SK-N-SH treated with all-trans-retinoic acid at 6 μM for 48 hours (cell line): ENCODE measurements around the gene TUBA1C.
"Not testable (repeated sequence)": the region's sequence is repeated elsewhere in the genome, so short reads cannot be mapped to it uniquely, and the experiment has no call there.

ENCODE experiments used
- ATAC-seq: fragments of 200-7000 bp; cut with Tn5 transposase; 3 replicates; pipeline ENCODE4 v1.9.1; 2020; ENCODE audit warnings: mild to moderate bottlenecking, moderate library complexity
- ARNTL ChIP-seq: fragments of 450-650 bp; formaldehyde crosslinking; IDR thresholded peaks from 2 replicates; pipeline ENCODE4 v1.5.0; 2020; ENCODE audit warnings: low read depth, mild to moderate bottlenecking, moderate library complexity, borderline replicate concordance
- BACH2 ChIP-seq: fragments of 250-450 bp; sonication (Bioruptor Pico); IDR thresholded peaks from 2 replicates; pipeline ENCODE4 v1.9.0; 2021; ENCODE audit warnings: mild to moderate bottlenecking, borderline replicate concordance
- CSDC2 ChIP-seq: fragments of 250-450 bp; sonication (Bioruptor Pico); IDR thresholded peaks from 2 replicates; pipeline ENCODE4 v1.5.0; 2020; ENCODE audit warnings: mild to moderate bottlenecking, moderate library complexity
- CSRNP3 ChIP-seq: fragments of 250-450 bp; sonication (Bioruptor Pico); IDR thresholded peaks from 2 replicates; pipeline ENCODE4 v1.5.1; 2021; ENCODE audit warnings: mild to moderate bottlenecking, moderate library complexity
- ESRRG ChIP-seq: fragments of 250-450 bp; sonication (Bioruptor Pico); IDR thresholded peaks from 2 replicates; pipeline ENCODE4 v1.6.1; 2021; ENCODE audit warnings: mild to moderate bottlenecking
- GLIS3 ChIP-seq: fragments of 250-450 bp; sonication (Bioruptor Pico); IDR thresholded peaks from 2 replicates; pipeline ENCODE4 v1.5.0; 2020; ENCODE audit warnings: mild to moderate bottlenecking, moderate library complexity
- ISL1 ChIP-seq: fragments of 250-450 bp; sonication (Bioruptor Pico); IDR thresholded peaks from 2 replicates; pipeline ENCODE4 v2.1.2; 2022; ENCODE audit warnings: mild to moderate bottlenecking, moderate library complexity
- OSR1 ChIP-seq: fragments of 250-450 bp; sonication (Bioruptor Pico); IDR thresholded peaks from 2 replicates; pipeline ENCODE4 v1.8.0; 2022; ENCODE audit warnings: moderate library complexity, mild to moderate bottlenecking, inconsistent platforms
- PATZ1 ChIP-seq: fragments of 250-450 bp; sonication (Bioruptor Pico); IDR thresholded peaks from 2 replicates; pipeline ENCODE4 v1.8.0; 2020; ENCODE audit warnings: mild to moderate bottlenecking, moderate library complexity, borderline replicate concordance
- POU6F1 ChIP-seq: fragments of 250-450 bp; sonication (Bioruptor Pico); IDR thresholded peaks from 2 replicates; pipeline ENCODE4 v1.8.0; 2021; ENCODE audit warnings: low read depth, mild to moderate bottlenecking, moderate library complexity, borderline replicate concordance
- PPARA ChIP-seq: fragments of 250-450 bp; sonication (Bioruptor Pico); IDR thresholded peaks from 2 replicates; pipeline ENCODE4 v1.5.0; 2020; ENCODE audit warnings: mild to moderate bottlenecking, borderline replicate concordance
- RARB ChIP-seq: fragments of 250-450 bp; sonication (Bioruptor Pico); IDR thresholded peaks from 2 replicates; pipeline ENCODE4 v1.8.0; 2021; ENCODE audit warnings: mild to moderate bottlenecking, moderate library complexity
- SNAI2 ChIP-seq: fragments of 250-450 bp; sonication (Bioruptor Pico); IDR thresholded peaks from 2 replicates; pipeline ENCODE4 v1.5.0; 2020; ENCODE audit warnings: mild to moderate bottlenecking, moderate library complexity
- TCF4 ChIP-seq: fragments of 250-450 bp; sonication (Bioruptor Pico); IDR thresholded peaks from 2 replicates; pipeline ENCODE4 v1.8.0; 2021; ENCODE audit warnings: mild to moderate bottlenecking, moderate library complexity, borderline replicate concordance
- TOX ChIP-seq: fragments of 250-450 bp; sonication (Bioruptor Pico); IDR thresholded peaks from 2 replicates; pipeline ENCODE4 v1.8.0; 2021; ENCODE audit warnings: mild to moderate bottlenecking, moderate library complexity, borderline replicate concordance
- TSHZ2 ChIP-seq: fragments of 250-450 bp; sonication (Bioruptor Pico); IDR thresholded peaks from 2 replicates; pipeline ENCODE4 v1.5.0; 2020; ENCODE audit warnings: mild to moderate bottlenecking, moderate library complexity
- ZC3H10 ChIP-seq: fragments of 250-450 bp; sonication (Bioruptor Pico); IDR thresholded peaks from 2 replicates; pipeline ENCODE4 v1.5.1; 2021; ENCODE audit warnings: mild to moderate bottlenecking, moderate library complexity
- ZFP3 ChIP-seq: fragments of 250-450 bp; sonication (Bioruptor Pico); IDR thresholded peaks from 2 replicates; pipeline ENCODE4 v1.5.0; 2020; ENCODE audit warnings: mild to moderate bottlenecking, moderate library complexity
- ZFP30 ChIP-seq: fragments of 450-650 bp; formaldehyde crosslinking; IDR thresholded peaks from 2 replicates; pipeline ENCODE4 v1.5.0; 2022; ENCODE audit warnings: mild to moderate bottlenecking, moderate library complexity
- ZNF565 ChIP-seq: fragments of 450-650 bp; formaldehyde crosslinking; conservative IDR thresholded peaks from 2 replicates; pipeline ENCODE4 v1.5.0; 2020; ENCODE audit warnings: low read depth, mild to moderate bottlenecking, moderate library complexity
- ZNF70 ChIP-seq: fragments of 450-650 bp; formaldehyde crosslinking; IDR thresholded peaks from 2 replicates; pipeline ENCODE4 v1.5.0; 2020; ENCODE audit warnings: mild to moderate bottlenecking, moderate library complexity
- ZNF8 ChIP-seq: fragments of 450-650 bp; formaldehyde crosslinking; IDR thresholded peaks from 2 replicates; pipeline ENCODE4 v1.5.0; 2020; ENCODE audit warnings: mild to moderate bottlenecking, moderate library complexity

TUBA1C gene

GRCh38 chr12:49255857-49256637, 8.8 kb upstream of the TUBA1C start:
- no peak for ATAC-seq
- TF ChIP-seq CSDC2, result no peak
- no peak for TF ChIP-seq ZNF70 (CRISPR knock-in tag)
- no peak for TF ChIP-seq PPARA (CRISPR knock-in tag)
- TF ChIP-seq ZFP30 (CRISPR knock-in tag), result no peak
- no peak for TF ChIP-seq BACH2 (CRISPR knock-in tag)
- TF ChIP-seq TCF4, result no peak
- TF ChIP-seq ZNF565 (CRISPR knock-in tag), result no peak
- no peak for TF ChIP-seq ESRRG (CRISPR knock-in tag)
- TF ChIP-seq ISL1 (CRISPR knock-in tag), result no peak
- TF ChIP-seq ZC3H10 (CRISPR knock-in tag), result no peak
- TF ChIP-seq TOX (CRISPR knock-in tag), result no peak
- no peak for TF ChIP-seq PATZ1 (CRISPR knock-in tag)
- no peak for TF ChIP-seq OSR1 (CRISPR knock-in tag)
- no peak for TF ChIP-seq SNAI2 (CRISPR knock-in tag)
- no peak for TF ChIP-seq ZNF8
- TF ChIP-seq CSRNP3, result no peak
- TF ChIP-seq ARNTL, result no peak
- TF ChIP-seq GLIS3 (CRISPR knock-in tag), result no peak
- TF ChIP-seq RARB, result no peak
- no peak for TF ChIP-seq ZFP3 (CRISPR knock-in tag)

- ATAC-seq, result not testable (repeated sequence)
These were observed 7.2 kb upstream of the TUBA1C start for GRCh38 chr12:49257508-49258184.

- ATAC-seq, result no peak
- TF ChIP-seq TSHZ2 (no peak), CSRNP3 (no peak), CSDC2 (no peak), ARNTL (no peak), TOX (CRISPR knock-in tag) (no peak), ZC3H10 (CRISPR knock-in tag) (no peak), TCF4 (no peak), ZNF565 (CRISPR knock-in tag) (no peak), OSR1 (CRISPR knock-in tag) (no peak), SNAI2 (CRISPR knock-in tag) (no peak), ZFP3 (CRISPR knock-in tag) (no peak), ZNF8 (no peak), POU6F1 (no peak), ESRRG (CRISPR knock-in tag) (no peak)
These were observed 5.4 kb upstream of the TUBA1C start for GRCh38 chr12:49259452-49259851.
